GM12878 (cell line): ENCODE data around the gene AP1G2. TPM values are rescaled to one million over a fixed set of nuclear protein-coding genes. Genes with fewer than 3 reads are reported as not detected.

ENCODE experiments used
- ATAC-seq: fragments of 200-7000 bp; cut with Tn5 transposase; 3 replicates; pipeline ENCODE4 v1.9.1; 2020; ENCODE audit warnings: mild to moderate bottlenecking, moderate library complexity
- BruUV-seq: library from RNA; stranded (reverse); fragments of 400-500 nt; replicated peaks from 2 replicates; lab custom pipeline; 2021; lab: Mats Ljungman, UMichigan
- CTCF ChIA-PET: fragments of 300-600 bp; sonication (Branson Sonifier 250); formaldehyde crosslinking; extraction: SDS; loops from one replicate; lab custom pipeline; 2021; ENCODE audit warnings: inconsistent platforms; lab: Yijun Ruan, JAX
- POLR2A ChIA-PET: fragments of 350-600 bp; formaldehyde crosslinking; extraction: SDS; loops from one replicate; lab custom pipeline; 2021; ENCODE audit warnings: inconsistent platforms; lab: Charles Lee
- RAD21 ChIA-PET: fragments of 300-600 bp; sonication (Branson Sonifier 250); formaldehyde crosslinking; loops from one replicate; lab custom pipeline; 2023; ENCODE audit warnings: antibody characterized with exemption; ENCODE audit not compliant: unreplicated experiment; lab: Charles Lee
- SMC1A ChIA-PET: fragments of 300-600 bp; sonication (Branson Sonifier 250); formaldehyde crosslinking; loops from one replicate; lab custom pipeline; 2023; ENCODE audit not compliant: unreplicated experiment, uncharacterized antibody; lab: Charles Lee
- DNase-seq: peaks from one replicate; pipeline ENCODE4 v3.0.0-alpha.2; 2011; ENCODE audit warnings: low read depth, low spot score
- FAIRE-seq: peaks from 3 replicates; lab custom pipeline; 2011; peaks lifted over from hg19 to GRCh38; lab: Jason Lieb, UNC
- H2AFZ ChIP-seq: 2 replicates; pipeline ENCODE4 v1.6.0; 2011; ENCODE audit warnings: low read depth, low read length, control low read depth; ENCODE audit not compliant: control insufficient read depth
- H3K27ac ChIP-seq: 2 replicates; pipeline ENCODE4 v1.5.1; 2011; ENCODE audit warnings: control low read depth; ENCODE audit not compliant: control insufficient read depth, insufficient read depth
- H3K27me3 ChIP-seq, 2 experiments: replicated peaks in 1 of 2; 2 replicates each; pipeline versions ENCODE4 v1.6.0 to v1.6.1; 2011; ENCODE audit warnings: low read length in 1 of 2; ENCODE audit not compliant: control insufficient read depth in 2 of 2, insufficient read depth in 2 of 2
- H3K36me3 ChIP-seq, 2 experiments: 2 replicates each; pipeline ENCODE4 v1.5.1; 2011; ENCODE audit warnings: low read length in 1 of 2; ENCODE audit not compliant: control insufficient read depth in 2 of 2, insufficient read depth in 2 of 2
- H3K4me1 ChIP-seq: 2 replicates; pipeline ENCODE4 v1.6.1; 2011; ENCODE audit warnings: mild to moderate bottlenecking, low read length, moderate library complexity, mixed read lengths; ENCODE audit not compliant: control insufficient read depth, insufficient read depth
- H3K4me2 ChIP-seq: 2 replicates; pipeline ENCODE4 v1.6.0; 2011; ENCODE audit warnings: control low read depth; ENCODE audit not compliant: control insufficient read depth, insufficient read depth
- H3K4me3 ChIP-seq: fragments of 200-600 bp; sonication (generic); 2 replicates; pipeline ENCODE4 v1.5.1; 2016
- H3K79me2 ChIP-seq: 2 replicates; pipeline ENCODE4 v1.6.0; 2011; ENCODE audit warnings: low read length; ENCODE audit not compliant: control insufficient read depth, insufficient read depth
- H3K9ac ChIP-seq: 2 replicates; pipeline ENCODE4 v1.8.0; 2011; ENCODE audit warnings: low read length, control low read depth, mixed read lengths; ENCODE audit not compliant: control insufficient read depth, insufficient read depth
- H3K9me3 ChIP-seq: replicated peaks from 3 replicates; pipeline ENCODE4 v1.5.1; 2011; ENCODE audit warnings: mild to moderate bottlenecking, low read length; ENCODE audit not compliant: control insufficient read depth, insufficient read depth
- H4K20me1 ChIP-seq: 2 replicates; pipeline ENCODE4 v1.6.0; 2011; ENCODE audit not compliant: control insufficient read depth, insufficient read depth
- BCLAF1 ChIP-seq: fragments of 450-650 bp; IDR thresholded peaks from 2 replicates; pipeline ENCODE4 v1.6.1; 2017; ENCODE audit warnings: antibody characterized with exemption, mild to moderate bottlenecking, moderate library complexity
- CREB1 ChIP-seq: IDR thresholded peaks from 2 replicates; pipeline ENCODE4 v1.6.1; 2012; ENCODE audit warnings: low read depth, mild to moderate bottlenecking, inconsistent platforms
- CREM ChIP-seq: IDR thresholded peaks from 2 replicates; pipeline ENCODE4 v1.6.1; 2014; ENCODE audit warnings: antibody characterized with exemption, low read depth
- EGR1 ChIP-seq, 2 experiments: IDR thresholded peaks; 1 replicate in 1 of 2; 2 replicates in 1 of 2; pipeline ENCODE4 v1.6.1; 2011 to 2012; ENCODE audit warnings: low read depth in 2 of 2, low read length in 2 of 2, borderline replicate concordance in 1 of 2, mild to moderate bottlenecking in 1 of 2, moderate library complexity in 1 of 2
- HSF1 ChIP-seq: fragments of 150-350 bp; IDR thresholded peaks from 2 replicates; pipeline ENCODE4 v1.6.1; 2014; ENCODE audit warnings: mild to moderate bottlenecking, low read depth, low read length
- RB1 ChIP-seq: fragments of 450-650 bp; formaldehyde crosslinking; IDR thresholded peaks from 2 replicates; pipeline ENCODE4 v1.6.1; 2017; ENCODE audit warnings: mild to moderate bottlenecking, borderline replicate concordance
- WGBS: methylation state at CpG from one replicate; pipeline ENCODE4 v1.1.6; 2016; ENCODE audit warnings: low lambda C conversion rate; ENCODE audit not compliant: insufficient replicate concordance, insufficient coverage; ENCODE audit errors: missing lambda C conversion rate; 5-methylcytosine and 5-hydroxymethylcytosine counted together
- in situ Hi-C: fragments of 300-500 bp; cut with MboI; formaldehyde crosslinking; loops from 9 replicates; pipeline ENCODE4 v1.14.3; 2018; ENCODE audit warnings: mixed read lengths
- intact Hi-C: fragments of 100-400 bp; cut with micrococcal nuclease; formaldehyde crosslinking; loops from one replicate; pipeline ENCODE4 v1.14.2; 2022; ENCODE audit not compliant: unreplicated experiment
- polyA plus RNA-seq, 11 experiments: library from polyadenylated mRNA; depleted of rRNA in 4 of 11; unstranded in 6 of 11; stranded (reverse) in 5 of 11; fragments of >200 nt; fragmentation: Nextera tagmentation in 4 of 11; fragmentation: Illumina TruSeq in 1 of 11; extraction: Ambion mirVana in 4 of 11; extraction: Trizol in 1 of 11; gene quantifications; 1 replicate in 1 of 11; 2 replicates in 10 of 11; pipeline versions ENCODE4 v1.2.1 to v1.2.3, GENCODE V29; 2011 to 2016; ENCODE audit warnings: inconsistent platforms in 2 of 11, missing spikeins in 2 of 11, low read depth in 1 of 11
- total RNA-seq, 4 experiments: library from RNA; depleted of rRNA in 3 of 4; stranded (reverse); fragments of >200 nt in 3 of 4; fragmentation: Illumina TruSeq in 1 of 4; extraction: Trizol in 1 of 4; gene quantifications; 2 replicates each; pipeline versions ENCODE4 v1.2.1 to v1.2.3, GENCODE V29; 2013 to 2021
- TF ChIP-seq, protein P1 (sequence below): fragments of 450-650 bp; IDR thresholded peaks from 2 replicates; pipeline ENCODE4 v1.6.1; 2017; ENCODE audit warnings: borderline replicate concordance

The AP1G2 gene
- total and polyA plus RNA-seq, 10 of the 15 experiments (the other 5 are each of a cell fraction or from before 2014, with no cell fraction given): 41.5 to 146 (median 103) TPM

- ChIA-PET POLR2A (interaction anchor here (1.5 kb wide), 1 partner anchor 9 kb away, joined by 3 read pairs; no protein-coding TSS in a partner anchor), CTCF (interaction anchor here (0.9 to 2.8 kb wide), 9 partner anchors 8 to 71 kb away, joined by 3 to 25 read pairs (median 6); no protein-coding TSS in a partner anchor), RAD21 (interaction anchor here (1.2 kb wide), 1 partner anchor 11 kb away, joined by 6 read pairs; no protein-coding TSS in a partner anchor), SMC1A (interaction anchor here (0.7 to 1.2 kb wide), 4 partner anchors 20 to 71 kb away, joined by 3 to 7 read pairs (median 4); no protein-coding TSS in a partner anchor)
- no peaks in the 10 kb centered on the region for H4K20me1 ChIP-seq
- H2AFZ ChIP-seq: no peak overlapping the region
- peak; percentile 49; the same call in 1 of the 2 replicates for TF ChIP-seq CREB1
- peak; percentile 17; the same call in 1 of the 2 replicates for TF ChIP-seq CREM
- TF ChIP-seq EGR1 (IDR thresholded peaks at IDR 0.05; ENCODE audit: borderline replicate concordance in 1 of 2, low read depth in 2 of 2, low read length in 2 of 2): no peak
- intact Hi-C loops: no loop called here
- FAIRE-seq (no peak), ATAC-seq (no peak), DNase-seq (no peak)
- no peaks in the 10 kb centered on the region for H3K79me2 ChIP-seq
- H3K27me3 ChIP-seq: no peaks in the 10 kb centered on the region
- H3K27ac ChIP-seq: no peak overlapping the region
- no peak overlapping the region for H3K4me3 ChIP-seq
- H3K4me2 ChIP-seq: no peak overlapping the region
- no peaks in the 10 kb centered on the region for H3K4me1 ChIP-seq
- TSS peak; percentile 68 for BruUV-seq
- 69% methylated on average over 18 of the region's 18 CpGs for WGBS
- H3K9me3 ChIP-seq: no peaks in the 10 kb centered on the region
- no peaks in the 10 kb centered on the region for H3K36me3 ChIP-seq
- in situ Hi-C loops: no loop called here
- H3K9ac ChIP-seq: no peak overlapping the region
These were observed 19.0 kb downstream of the AP1G2 start for GRCh38 chr14:23548351-23549318.

- no peak for FAIRE-seq
- Histone ChIP-seq H3K9ac (no peak overlapping the region), H3K36me3 (no peaks in the 10 kb centered on the region), H3K9me3 (no peaks in the 10 kb centered on the region), H3K4me3 (no peak overlapping the region), H2AFZ (no peak overlapping the region), H3K4me1 (no peaks in the 10 kb centered on the region), H3K4me2 (no peak overlapping the region), H3K27ac (no peak overlapping the region), H3K79me2 (no peaks in the 10 kb centered on the region), H3K27me3 (no peaks in the 10 kb centered on the region), H4K20me1 (no peaks in the 10 kb centered on the region)
- no peak for ATAC-seq
- intact Hi-C loops (no loop called here), in situ Hi-C loops (no loop called here)
- no TSS peak for BruUV-seq
- DNase-seq: no peak
- POLR2A ChIA-PET: interaction anchor here (1.5 kb wide), 1 partner anchor 10 kb away, joined by 3 read pairs; no protein-coding TSS in a partner anchor
- SMC1A ChIA-PET: interaction anchor here (0.7 to 1.0 kb wide), 3 partner anchors 20 to 71 kb away, joined by 3 to 6 read pairs (median 3); no protein-coding TSS in a partner anchor
- RAD21 ChIA-PET: no interaction called here
- 63% methylated on average over 2 of the region's 2 CpGs for WGBS
- CTCF ChIA-PET: interaction anchor here (0.9 to 2.8 kb wide), 6 partner anchors 8 to 70 kb away, joined by 3 to 25 read pairs (median 5); no protein-coding TSS in a partner anchor
- no peak for TF ChIP-seq BCLAF1
- TF ChIP-seq HSF1: no peak
- TF ChIP-seq, protein P1, sequence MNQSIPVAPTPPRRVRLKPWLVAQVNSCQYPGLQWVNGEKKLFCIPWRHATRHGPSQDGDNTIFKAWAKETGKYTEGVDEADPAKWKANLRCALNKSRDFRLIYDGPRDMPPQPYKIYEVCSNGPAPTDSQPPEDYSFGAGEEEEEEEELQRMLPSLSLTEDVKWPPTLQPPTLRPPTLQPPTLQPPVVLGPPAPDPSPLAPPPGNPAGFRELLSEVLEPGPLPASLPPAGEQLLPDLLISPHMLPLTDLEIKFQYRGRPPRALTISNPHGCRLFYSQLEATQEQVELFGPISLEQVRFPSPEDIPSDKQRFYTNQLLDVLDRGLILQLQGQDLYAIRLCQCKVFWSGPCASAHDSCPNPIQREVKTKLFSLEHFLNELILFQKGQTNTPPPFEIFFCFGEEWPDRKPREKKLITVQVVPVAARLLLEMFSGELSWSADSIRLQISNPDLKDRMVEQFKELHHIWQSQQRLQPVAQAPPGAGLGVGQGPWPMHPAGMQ: no peak
- no peak for TF ChIP-seq RB1
These were observed 19.7 kb downstream of the AP1G2 start for GRCh38 chr14:23547924-23548323.
